Neuron (in vitro differentiated cells): ENCODE data around the gene RBMS3.

Experiments
- H2AFZ ChIP-seq: one replicate; pipeline ENCODE4 v1.6.1; 2013; ENCODE audit warnings: low read depth, mild to moderate bottlenecking, inconsistent platforms, low read length, moderate library complexity
- H3K27me3 ChIP-seq: one replicate; pipeline ENCODE4 v1.6.1; 2013; ENCODE audit warnings: low read length; ENCODE audit not compliant: insufficient read depth
- H3K36me3 ChIP-seq: one replicate; pipeline ENCODE4 v1.6.1; 2013; ENCODE audit warnings: low read length; ENCODE audit not compliant: insufficient read depth
- H3K4me1 ChIP-seq: one replicate; pipeline ENCODE4 v1.6.1; 2013; ENCODE audit warnings: low read length; ENCODE audit not compliant: insufficient read depth
- H3K4me3 ChIP-seq: 2 replicates; pipeline ENCODE4 v1.5.1; 2013; ENCODE audit warnings: mild to moderate bottlenecking, low read length, moderate library complexity
- H3K9me3 ChIP-seq: one replicate; pipeline ENCODE4 v1.6.1; 2013; ENCODE audit warnings: low read length

RBMS3 gene

DNA sequence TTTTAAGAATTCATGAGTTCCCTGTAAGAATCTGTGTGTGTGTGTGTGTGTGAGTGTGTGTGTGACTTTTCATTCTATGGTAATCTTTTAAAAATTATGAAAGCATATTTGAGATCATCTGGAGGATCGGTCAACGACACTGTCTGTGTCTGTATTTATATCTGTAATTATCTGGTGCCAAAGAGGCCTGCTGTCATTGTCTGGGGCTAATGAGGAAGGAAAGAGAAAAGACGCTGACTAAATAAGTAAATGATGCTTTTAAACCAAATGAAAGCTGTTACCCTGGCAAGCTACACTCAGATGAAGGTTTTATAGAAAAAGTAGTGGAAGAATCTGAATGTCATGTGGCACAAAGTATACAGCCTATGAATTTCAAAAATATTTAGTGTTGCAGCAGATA is 439.8 kb downstream of the RBMS3 start:
- no peak overlapping the region for H3K4me3 ChIP-seq
- no peak overlapping the region for H2AFZ ChIP-seq
- no peaks in the 10 kb centered on the region for H3K27me3 ChIP-seq
- H3K36me3 ChIP-seq = no peaks in the 10 kb centered on the region
- peaks cover 4% of the 10 kb centered on the region for H3K4me1 ChIP-seq
- no peaks in the 10 kb centered on the region for H3K9me3 ChIP-seq

GRCh38 chr3:29721789-29722188 is 440.9 kb downstream of the RBMS3 start:
- Histone ChIP-seq H3K9me3 (no peaks in the 10 kb centered on the region), H3K36me3 (no peaks in the 10 kb centered on the region), H3K27me3 (no peaks in the 10 kb centered on the region), H3K4me1 (peaks cover 4% of the 10 kb centered on the region), H2AFZ (no peak overlapping the region), H3K4me3 (no peak overlapping the region)

DNA sequence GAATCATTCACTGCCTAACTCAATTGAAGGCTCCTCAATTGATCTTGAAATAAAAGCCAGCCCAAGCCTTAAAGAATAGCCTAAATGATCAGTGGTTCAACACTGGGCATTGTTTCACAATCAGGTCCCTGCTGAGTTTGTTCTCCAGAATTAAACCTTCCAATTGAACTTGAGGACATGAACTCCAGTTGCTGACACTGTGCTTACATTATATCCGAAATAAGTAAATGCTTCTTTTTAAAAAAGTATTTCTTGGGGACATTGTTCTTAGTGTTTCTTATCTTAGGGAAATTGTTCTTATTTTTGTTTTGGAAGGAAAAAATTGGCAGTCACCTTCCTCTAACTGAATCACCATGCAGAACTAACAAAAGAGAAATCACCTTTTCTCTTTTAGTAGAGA is 450.2 kb downstream of the RBMS3 start:
- no peaks in the 10 kb centered on the region for H3K36me3 ChIP-seq
- H3K27me3 ChIP-seq = no peaks in the 10 kb centered on the region
- no peak overlapping the region for H3K4me3 ChIP-seq
- no peaks in the 10 kb centered on the region for H3K4me1 ChIP-seq
- H2AFZ ChIP-seq = no peak overlapping the region
- H3K9me3 ChIP-seq = no peaks in the 10 kb centered on the region

DNA sequence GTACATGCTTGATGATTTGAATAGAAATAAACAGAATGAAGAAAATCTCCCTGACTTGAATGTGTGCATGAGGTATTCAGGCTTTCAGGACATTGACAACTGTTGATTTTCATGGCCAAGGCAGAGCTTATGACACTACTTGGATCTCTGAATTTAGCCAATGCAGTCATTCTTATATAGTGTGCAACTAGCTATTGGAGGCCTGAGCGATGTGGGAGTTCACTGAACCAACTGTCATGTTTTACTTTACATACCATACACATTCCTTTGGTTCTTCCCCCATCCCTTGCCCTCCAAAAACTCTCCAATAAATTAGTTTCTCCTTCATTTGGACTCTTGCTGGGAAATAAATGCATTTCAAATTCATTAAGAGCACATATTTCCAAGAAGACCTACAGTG is 460.4 kb downstream of the RBMS3 start:
- no peaks in the 10 kb centered on the region for H3K36me3 ChIP-seq
- H2AFZ ChIP-seq = no peak overlapping the region
- no peak overlapping the region for H3K4me3 ChIP-seq
- H3K4me1 ChIP-seq = peaks cover 5% of the 10 kb centered on the region
- H3K27me3 ChIP-seq = no peaks in the 10 kb centered on the region
- no peaks in the 10 kb centered on the region for H3K9me3 ChIP-seq

- H3K4me1 ChIP-seq = peaks cover 5% of the 10 kb centered on the region
- no peak overlapping the region for H2AFZ ChIP-seq
- no peaks in the 10 kb centered on the region for H3K27me3 ChIP-seq
- no peaks in the 10 kb centered on the region for H3K36me3 ChIP-seq
- no peaks in the 10 kb centered on the region for H3K9me3 ChIP-seq
- H3K4me3 ChIP-seq = no peak overlapping the region
Measured at GRCh38 chr3:29745232-29745870, 464.5 kb downstream of the RBMS3 start.

DNA sequence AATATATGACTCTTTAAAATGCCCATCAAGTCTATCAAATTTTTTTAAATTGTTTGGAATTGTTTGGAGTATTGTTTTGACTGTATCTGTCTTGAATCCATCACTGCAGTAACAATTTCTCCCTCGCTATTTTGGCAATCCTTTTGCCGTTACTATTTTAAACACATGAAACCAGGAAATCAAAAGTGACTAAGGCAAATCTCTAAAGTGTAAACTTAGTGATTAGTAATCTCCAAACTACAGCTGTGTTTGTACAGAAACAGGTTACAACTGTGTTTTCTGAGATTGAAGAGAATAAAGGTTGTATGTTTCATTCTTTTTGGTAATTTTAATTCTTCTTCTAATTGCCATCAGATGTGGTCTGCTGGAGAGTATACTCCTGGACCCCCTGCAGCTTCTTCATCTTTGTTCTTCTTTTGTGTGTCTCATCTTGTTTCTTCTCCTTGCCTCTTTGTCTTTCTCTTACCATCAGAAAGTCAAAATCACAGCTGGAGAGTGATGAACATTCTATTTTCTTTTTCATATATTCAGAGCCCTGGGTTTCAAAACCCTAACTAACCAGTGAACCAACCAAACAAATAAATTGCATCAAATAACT is 465.4 kb downstream of the RBMS3 start:
- H2AFZ ChIP-seq = no peak overlapping the region
- H3K36me3 ChIP-seq = no peaks in the 10 kb centered on the region
- H3K9me3 ChIP-seq = no peaks in the 10 kb centered on the region
- no peak overlapping the region for H3K4me3 ChIP-seq
- no peaks in the 10 kb centered on the region for H3K27me3 ChIP-seq
- H3K4me1 ChIP-seq = peaks cover 5% of the 10 kb centered on the region

DNA sequence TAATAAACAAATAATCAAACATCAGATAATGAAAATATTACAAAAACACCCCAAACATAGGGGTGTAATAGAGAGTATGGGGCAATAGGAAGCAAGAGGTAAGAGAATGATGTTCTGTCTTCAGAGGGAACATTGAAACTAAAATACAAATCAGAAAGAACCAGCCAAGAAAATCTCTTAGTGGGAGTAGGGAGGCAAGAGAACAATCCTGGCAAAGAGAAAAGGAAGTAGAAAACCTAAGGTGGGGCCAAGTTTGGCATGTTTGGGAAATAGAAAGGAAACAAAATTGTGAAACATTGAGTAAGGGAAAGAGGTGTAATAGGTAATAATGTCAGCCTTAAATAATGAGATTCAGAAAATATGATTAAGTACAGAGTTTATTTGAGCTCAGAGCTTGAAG is 467.1 kb downstream of the RBMS3 start:
- no peaks in the 10 kb centered on the region for H3K36me3 ChIP-seq
- H3K27me3 ChIP-seq = no peaks in the 10 kb centered on the region
- no peak overlapping the region for H3K4me3 ChIP-seq

GRCh38 chr3:29751647-29752314 is 470.9 kb downstream of the RBMS3 start:
- Histone ChIP-seq H3K4me3 (no peak overlapping the region), H3K9me3 (no peaks in the 10 kb centered on the region), H3K4me1 (no peaks in the 10 kb centered on the region), H3K36me3 (no peaks in the 10 kb centered on the region), H2AFZ (no peak overlapping the region), H3K27me3 (no peaks in the 10 kb centered on the region)

More for the DNA sequence above, 467.1 kb downstream of the RBMS3 start:
- Histone ChIP-seq H2AFZ (no peak overlapping the region), H3K4me1 (peaks cover 3% of the 10 kb centered on the region), H3K9me3 (no peaks in the 10 kb centered on the region)

DNA sequence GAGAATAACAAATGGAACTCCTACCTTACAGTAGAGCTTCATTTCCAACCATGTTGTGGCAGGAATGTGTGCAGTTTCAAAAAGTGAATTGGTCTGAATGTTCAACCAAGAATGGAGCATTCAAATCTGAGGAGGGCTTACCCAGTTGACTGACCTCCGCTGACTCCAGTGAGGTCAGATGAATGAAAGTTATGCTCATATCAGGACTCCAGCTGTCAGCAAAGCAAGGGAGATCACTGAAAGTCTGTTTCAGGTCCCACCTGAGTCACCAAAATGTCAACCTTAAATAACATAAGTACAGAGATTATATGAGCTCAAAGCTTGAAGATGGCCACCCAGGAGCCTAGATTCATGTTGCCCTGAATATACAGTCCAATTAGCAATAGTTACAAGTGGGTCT is 473.5 kb downstream of the RBMS3 start:
- Histone ChIP-seq H2AFZ (no peak overlapping the region), H3K27me3 (no peaks in the 10 kb centered on the region), H3K36me3 (no peaks in the 10 kb centered on the region), H3K4me3 (no peak overlapping the region), H3K4me1 (peaks cover 8% of the 10 kb centered on the region), H3K9me3 (no peaks in the 10 kb centered on the region)

GRCh38 chr3:29755416-29755815 is 474.5 kb downstream of the RBMS3 start:
- Histone ChIP-seq H3K9me3 (no peaks in the 10 kb centered on the region), H2AFZ (no peak overlapping the region), H3K36me3 (no peaks in the 10 kb centered on the region), H3K4me3 (no peak overlapping the region), H3K27me3 (no peaks in the 10 kb centered on the region), H3K4me1 (peaks cover 19% of the 10 kb centered on the region)

- peaks cover 21% of the 10 kb centered on the region for H3K4me1 ChIP-seq
- no peaks in the 10 kb centered on the region for H3K36me3 ChIP-seq
- no peak overlapping the region for H3K4me3 ChIP-seq
- H3K27me3 ChIP-seq = no peaks in the 10 kb centered on the region
- no peaks in the 10 kb centered on the region for H3K9me3 ChIP-seq
- H2AFZ ChIP-seq = no peak overlapping the region
Measured at GRCh38 chr3:29757054-29757777, 476.3 kb downstream of the RBMS3 start.

DNA sequence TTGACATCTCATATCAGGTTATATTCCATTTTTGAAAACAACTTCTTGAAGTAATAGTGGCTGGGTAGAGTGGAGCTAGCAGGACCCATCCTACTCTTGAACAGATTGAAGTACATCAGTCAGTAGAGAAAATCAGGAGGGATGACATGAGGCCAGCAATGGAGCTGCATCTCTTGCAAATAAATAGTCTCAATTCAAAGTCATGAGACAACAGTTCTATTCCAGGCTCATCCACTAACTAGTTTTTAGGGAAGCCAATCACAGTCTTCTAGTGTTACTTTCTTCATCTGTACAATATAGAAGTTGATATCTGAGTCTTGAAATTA is 477.2 kb downstream of the RBMS3 start:
- Histone ChIP-seq H2AFZ (no peak overlapping the region), H3K9me3 (no peaks in the 10 kb centered on the region), H3K4me3 (no peak overlapping the region), H3K4me1 (peaks cover 21% of the 10 kb centered on the region), H3K27me3 (no peaks in the 10 kb centered on the region), H3K36me3 (no peaks in the 10 kb centered on the region)
